Ishikawa (cell line): Measurements from ENCODE around the gene CABP4.

Experiments
- EP300 ChIP-seq: IDR thresholded peaks from 2 replicates; pipeline ENCODE4 v1.6.1; 2012; ENCODE audit warnings: borderline replicate concordance
- TCF12 ChIP-seq: IDR thresholded peaks from 2 replicates; pipeline ENCODE4 v1.6.1; 2012; ENCODE audit warnings: low read depth

DNA sequence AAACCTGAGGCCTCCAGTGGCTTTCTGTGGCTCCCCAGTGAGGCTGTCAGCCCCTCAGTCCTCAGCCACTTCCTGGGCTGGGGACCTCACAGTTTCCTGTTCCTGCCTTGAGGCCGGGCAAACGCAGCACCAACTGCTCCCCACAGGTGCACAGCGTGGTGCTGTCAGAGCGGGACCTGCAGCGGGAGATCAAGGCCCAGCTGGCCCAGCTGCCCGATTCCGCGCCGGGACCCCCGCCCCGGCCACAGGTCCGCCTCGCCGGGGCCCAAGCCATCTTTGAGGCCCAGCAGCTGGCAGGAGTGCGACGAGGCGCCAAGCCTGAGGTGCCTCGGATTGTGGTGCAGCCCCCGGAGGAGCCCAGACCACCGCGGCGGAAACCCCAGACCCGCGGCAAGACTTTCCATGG lies 45.9 kb upstream of the CABP4 start:
- TF ChIP-seq EP300 (no peak), TCF12 (no peak)
